Peyer's patch (tissue), 4 donors: ENCODE measurements around the gene ZBTB6. TPM values are rescaled to one million over a fixed set of nuclear protein-coding genes. Genes with fewer than 3 reads are reported as not detected.

ENCODE experiments used
- DNase-seq, 3 donors: peaks; one replicate each; pipeline ENCODE4 v3.0.0-alpha.2; 2017 to 2019
- H3K27ac ChIP-seq, 4 donors: fragments of 200-600 bp; sonication (generic); one replicate each; pipeline ENCODE4 v1.5.1; 2016 to 2019
- H3K27me3 ChIP-seq, 2 donors: fragments of 200-600 bp; sonication (generic); one replicate each; pipeline ENCODE4 v1.5.1; 2019
- H3K36me3 ChIP-seq, 3 donors: fragments of 200-600 bp; sonication (generic); one replicate each; pipeline ENCODE4 v1.5.1; 2016 to 2019
- H3K4me1 ChIP-seq, 4 donors: fragments of 200-600 bp; sonication (generic); one replicate each; pipeline ENCODE4 v1.5.1; 2016 to 2019
- H3K4me3 ChIP-seq, 4 donors: fragments of 200-600 bp; sonication (generic); 1 replicate in 3 of 4; 2 replicates in 1 of 4; pipeline ENCODE4 v1.5.1; 2016 to 2019; ENCODE audit warnings: mild to moderate bottlenecking in 1 of 4
- H3K9me3 ChIP-seq, 4 donors: fragments of 200-600 bp; sonication (generic); one replicate each; pipeline ENCODE4 v1.5.1; 2016 to 2019; ENCODE audit warnings: mild to moderate bottlenecking in 1 of 4
- POLR2A ChIP-seq, 2 donors: fragments of 450-650 bp; IDR thresholded peaks; one replicate each; pipeline ENCODE4 v1.5.1; 2017; ENCODE audit warnings: antibody characterized with exemption in 2 of 2, mild to moderate bottlenecking in 2 of 2, moderate library complexity in 2 of 2
- total RNA-seq, 4 donors: library from RNA; depleted of rRNA; stranded (reverse); fragments of >200 nt; gene quantifications; one replicate each; pipeline ENCODE4 v1.1.0, GENCODE V29; 2016
- TF ChIP-seq, protein P1 (sequence below), 6 experiments: fragments of 450-650 bp in 4 of 6; fragments of 200-600 bp in 2 of 6; sonication (generic) in 1 of 6; IDR thresholded peaks; one replicate each; pipeline ENCODE4 v1.5.1; 2017 to 2019; ENCODE audit warnings: antibody characterized with exemption in 6 of 6, mild to moderate bottlenecking in 3 of 6, moderate library complexity in 1 of 6

ZBTB6 gene
- total RNA-seq, 4 donors from 2014 or later, result 5.6 to 14.9 (median 7.7) TPM

DNA sequence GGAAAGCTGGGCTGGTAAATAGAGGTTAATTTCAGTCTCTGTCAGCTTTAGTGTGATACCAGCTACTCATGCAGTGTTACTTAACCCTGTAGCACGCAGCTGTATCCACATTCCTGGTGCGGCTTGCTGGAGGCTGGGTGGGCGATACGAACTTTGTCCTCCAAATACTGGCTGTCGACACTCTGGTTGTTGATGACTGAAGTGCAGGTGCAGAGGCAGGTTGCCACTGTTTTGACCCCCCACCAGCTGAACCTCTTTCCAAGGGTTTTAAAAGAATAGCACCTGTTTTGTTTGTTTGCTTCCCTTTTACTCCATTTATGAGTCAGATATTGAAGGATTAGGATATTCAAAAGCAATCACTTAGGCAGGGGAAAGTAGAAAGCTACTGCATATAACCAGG lies 23.3 kb upstream of the ZBTB6 start:
- no peak overlapping the region for H3K4me3 ChIP-seq
- no peaks in the 10 kb centered on the region for H3K27me3 ChIP-seq
- peaks cover under 1 to 16% (median 7%) of the 10 kb centered on the region in 4 donors for H3K4me1 ChIP-seq
- TF ChIP-seq, protein P1, sequence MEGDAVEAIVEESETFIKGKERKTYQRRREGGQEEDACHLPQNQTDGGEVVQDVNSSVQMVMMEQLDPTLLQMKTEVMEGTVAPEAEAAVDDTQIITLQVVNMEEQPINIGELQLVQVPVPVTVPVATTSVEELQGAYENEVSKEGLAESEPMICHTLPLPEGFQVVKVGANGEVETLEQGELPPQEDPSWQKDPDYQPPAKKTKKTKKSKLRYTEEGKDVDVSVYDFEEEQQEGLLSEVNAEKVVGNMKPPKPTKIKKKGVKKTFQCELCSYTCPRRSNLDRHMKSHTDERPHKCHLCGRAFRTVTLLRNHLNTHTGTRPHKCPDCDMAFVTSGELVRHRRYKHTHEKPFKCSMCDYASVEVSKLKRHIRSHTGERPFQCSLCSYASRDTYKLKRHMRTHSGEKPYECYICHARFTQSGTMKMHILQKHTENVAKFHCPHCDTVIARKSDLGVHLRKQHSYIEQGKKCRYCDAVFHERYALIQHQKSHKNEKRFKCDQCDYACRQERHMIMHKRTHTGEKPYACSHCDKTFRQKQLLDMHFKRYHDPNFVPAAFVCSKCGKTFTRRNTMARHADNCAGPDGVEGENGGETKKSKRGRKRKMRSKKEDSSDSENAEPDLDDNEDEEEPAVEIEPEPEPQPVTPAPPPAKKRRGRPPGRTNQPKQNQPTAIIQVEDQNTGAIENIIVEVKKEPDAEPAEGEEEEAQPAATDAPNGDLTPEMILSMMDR (IDR thresholded peaks at IDR 0.05), result no peak
- TF ChIP-seq POLR2A (IDR thresholded peaks at IDR 0.05), result no peak
- DNase-seq, result no peak
- peaks cover 0 to 22% (median 0%) of the 10 kb centered on the region in 3 donors for H3K36me3 ChIP-seq
- no peak overlapping the region for H3K27ac ChIP-seq
- no peaks in the 10 kb centered on the region for H3K9me3 ChIP-seq

GRCh38 chr9:122931226-122932121 lies 18.4 kb upstream of the ZBTB6 start, which contains the start of gene ZBTB26:
ZBTB26 (minus strand) TSS chr9:122931512; CDS start chr9:122919934, 11,578 bp downstream.
- DNase-seq, result peak; percentile 94 to 97 (median 94)
- TF ChIP-seq, protein P1 (IDR thresholded peaks at IDR 0.05), result no peak
- TF ChIP-seq POLR2A (IDR thresholded peaks at IDR 0.05), result peak; percentile 54 to 65
- H3K4me1 ChIP-seq, result peaks cover 0 to 30% (median 3%) of the 10 kb centered on the region in 4 donors
- peaks cover 0 to 4% (median 0%) of the 10 kb centered on the region in 3 donors for H3K36me3 ChIP-seq
- peak within 1 kb of the TSS; percentile 58 to 80 (median 76) for H3K27ac ChIP-seq
- no peaks in the 10 kb centered on the region for H3K9me3 ChIP-seq
- peak within 1 kb of the TSS; percentile 63 to 82 (median 76) for H3K4me3 ChIP-seq
- H3K27me3 ChIP-seq, result no peaks in the 10 kb centered on the region

GRCh38 chr9:122930541-122931225 lies 17.6 kb upstream of the ZBTB6 start:
- Histone ChIP-seq H3K9me3 (no peaks in the 10 kb centered on the region), H3K4me1 (peaks cover 0 to 30% (median 3%) of the 10 kb centered on the region in 4 donors), H3K27me3 (no peaks in the 10 kb centered on the region), H3K4me3 (peak overlapping the region; percentile 63 to 82 (median 76)), H3K27ac (peak overlapping the region; percentile 58 to 80 (median 76)), H3K36me3 (no peaks in the 10 kb centered on the region)
- no peak for TF ChIP-seq POLR2A (IDR thresholded peaks at IDR 0.05)
- TF ChIP-seq, protein P1 (IDR thresholded peaks at IDR 0.05), result no peak
- DNase-seq, result no peak

GRCh38 chr9:122929796-122930354 lies 16.8 kb upstream of the ZBTB6 start:
- no peak for DNase-seq
- no peaks in the 10 kb centered on the region for H3K9me3 ChIP-seq
- H3K4me3 ChIP-seq, result no peak overlapping the region
- H3K36me3 ChIP-seq, result no peaks in the 10 kb centered on the region
- TF ChIP-seq, protein P1 (IDR thresholded peaks at IDR 0.05), result no peak
- TF ChIP-seq POLR2A (IDR thresholded peaks at IDR 0.05), result no peak
- no peaks in the 10 kb centered on the region for H3K27me3 ChIP-seq
- H3K27ac ChIP-seq, result no peak overlapping the region
- peaks cover 0 to 30% (median 3%) of the 10 kb centered on the region in 4 donors for H3K4me1 ChIP-seq

GRCh38 chr9:122923947-122924346 lies 10.8 kb upstream of the ZBTB6 start:
- Histone ChIP-seq H3K4me3 (no peak overlapping the region), H3K9me3 (no peaks in the 10 kb centered on the region), H3K27ac (no peak overlapping the region), H3K36me3 (peaks cover 0 to 16% (median 0%) of the 10 kb centered on the region in 3 donors), H3K27me3 (no peaks in the 10 kb centered on the region), H3K4me1 (no peaks in the 10 kb centered on the region)
- TF ChIP-seq POLR2A (IDR thresholded peaks at IDR 0.05), result no peak
- TF ChIP-seq, protein P1 (IDR thresholded peaks at IDR 0.05), result no peak
- DNase-seq, result no peak
